ENCODE results near the gene LMNTD1.

Gene LMNTD1

GRCh38 chr12:25556153-25556552, 3.1 kb upstream of the LMNTD1 start:
- TF ChIP-seq ZNF664 (tag by site-specific recombination; IDR thresholded peaks at IDR 0.05): no peak
- TF ChIP-seq SCRT2 (tag by site-specific recombination; IDR thresholded peaks at IDR 0.05): no peak
- TF ChIP-seq BCL11A (tag by site-specific recombination; IDR thresholded peaks at IDR 0.05; ENCODE audit: low read depth): no peak
- TF ChIP-seq KLF16 (tag by site-specific recombination; IDR thresholded peaks at IDR 0.05): no peak
- TF ChIP-seq ZNF354C (tag by site-specific recombination; IDR thresholded peaks at IDR 0.05; ENCODE audit: borderline replicate concordance, low read depth): no peak
- no peak for TF ChIP-seq ZNF670 (tag by site-specific recombination; IDR thresholded peaks at IDR 0.05; ENCODE audit: low read depth)
- TF ChIP-seq ZNF18 (tag by site-specific recombination; IDR thresholded peaks at IDR 0.05): no peak
- no peak for TF ChIP-seq REPIN1 (tag by site-specific recombination; IDR thresholded peaks at IDR 0.05; ENCODE audit: low read depth)
- TF ChIP-seq ZNF654 (tag by site-specific recombination; IDR thresholded peaks at IDR 0.05; ENCODE audit: low read depth): no peak
- TF ChIP-seq, protein P1, sequence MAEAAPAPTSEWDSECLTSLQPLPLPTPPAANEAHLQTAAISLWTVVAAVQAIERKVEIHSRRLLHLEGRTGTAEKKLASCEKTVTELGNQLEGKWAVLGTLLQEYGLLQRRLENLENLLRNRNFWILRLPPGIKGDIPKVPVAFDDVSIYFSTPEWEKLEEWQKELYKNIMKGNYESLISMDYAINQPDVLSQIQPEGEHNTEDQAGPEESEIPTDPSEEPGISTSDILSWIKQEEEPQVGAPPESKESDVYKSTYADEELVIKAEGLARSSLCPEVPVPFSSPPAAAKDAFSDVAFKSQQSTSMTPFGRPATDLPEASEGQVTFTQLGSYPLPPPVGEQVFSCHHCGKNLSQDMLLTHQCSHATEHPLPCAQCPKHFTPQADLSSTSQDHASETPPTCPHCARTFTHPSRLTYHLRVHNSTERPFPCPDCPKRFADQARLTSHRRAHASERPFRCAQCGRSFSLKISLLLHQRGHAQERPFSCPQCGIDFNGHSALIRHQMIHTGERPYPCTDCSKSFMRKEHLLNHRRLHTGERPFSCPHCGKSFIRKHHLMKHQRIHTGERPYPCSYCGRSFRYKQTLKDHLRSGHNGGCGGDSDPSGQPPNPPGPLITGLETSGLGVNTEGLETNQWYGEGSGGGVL (tag by site-specific recombination; IDR thresholded peaks at IDR 0.05): no peak
- TF ChIP-seq SP2 (tag by site-specific recombination; IDR thresholded peaks at IDR 0.05): no peak
- no peaks in the 10 kb centered on the region for H3K4me1 ChIP-seq (ENCODE audit: control insufficient read depth, insufficient read depth, low read length)
- no peaks in the 10 kb centered on the region for H3K36me3 ChIP-seq (ENCODE audit: control insufficient read depth in 2 of 2, insufficient read depth in 1 of 2, low read length in 2 of 2)
- ChIA-PET CTCF (interaction anchor here (0.5 to 2.7 kb wide), 3 partner anchors 29 to 1330 kb away, joined by 4 to 16 read pairs (median 4); no protein-coding TSS in a partner anchor), POLR2A (no interaction called here)
- no peak overlapping the region for H3K27ac ChIP-seq (ENCODE audit: extremely low read depth, low read depth, low read length)
- no peaks in the 10 kb centered on the region for H3K9me3 ChIP-seq (ENCODE audit: control insufficient read depth, insufficient read depth, low read depth, low read length)
- no peak overlapping the region for H3K4me3 ChIP-seq (ENCODE audit: low read depth, low read length)

DNA sequence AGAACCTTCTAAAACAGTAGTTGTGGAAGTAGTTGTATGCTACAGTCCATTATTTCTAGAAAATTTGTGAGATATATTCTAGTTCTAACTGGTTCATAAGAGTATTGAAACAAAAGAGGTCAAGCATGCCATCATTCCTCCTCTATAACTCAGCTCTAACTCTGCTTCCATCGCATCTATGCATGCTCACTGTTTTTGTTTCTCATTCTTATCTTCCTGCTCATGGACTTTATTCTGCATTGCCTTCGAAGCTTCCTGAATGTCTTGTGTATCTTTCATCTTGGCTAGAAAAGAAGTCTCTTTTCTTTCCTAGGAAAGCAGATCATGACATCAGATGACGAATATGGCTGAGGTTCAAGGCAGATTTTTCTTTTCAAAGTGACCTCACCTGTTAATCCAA, 402 bp downstream of the LMNTD1 start:
- H3K27ac ChIP-seq (ENCODE audit: extremely low read depth, low read depth, low read length): no peak overlapping the region
- ChIA-PET CTCF (interaction anchor here (3.0 kb wide), 1 partner anchor 117 kb away, joined by 15 read pairs; no protein-coding TSS in a partner anchor), POLR2A (no interaction called here)
- H3K4me1 ChIP-seq (ENCODE audit: control insufficient read depth, insufficient read depth, low read length): no peaks in the 10 kb centered on the region
- H3K36me3 ChIP-seq (ENCODE audit: control insufficient read depth in 2 of 2, insufficient read depth in 1 of 2, low read length in 2 of 2): no peaks in the 10 kb centered on the region
- no peaks in the 10 kb centered on the region for H3K9me3 ChIP-seq (ENCODE audit: control insufficient read depth, insufficient read depth, low read depth, low read length)
- H3K4me3 ChIP-seq (ENCODE audit: low read depth, low read length): no peak overlapping the region
- TF ChIP-seq ZSCAN30 (tag by site-specific recombination; IDR thresholded peaks at IDR 0.05) (no peak), OVOL3 (tag by site-specific recombination; IDR thresholded peaks at IDR 0.05) (no peak), ZFP37 (tag by site-specific recombination; IDR thresholded peaks at IDR 0.05) (no peak), PATZ1 (tag by site-specific recombination; IDR thresholded peaks at IDR 0.05) (no peak), ZNF404 (tag by site-specific recombination; IDR thresholded peaks at IDR 0.05) (no peak), ZNF2 (tag by site-specific recombination; IDR thresholded peaks at IDR 0.05) (no peak), ZNF140 (tag by site-specific recombination; IDR thresholded peaks at IDR 0.05) (no peak), ZNF133 (tag by site-specific recombination; IDR thresholded peaks at IDR 0.05) (no peak), ZNF335 (tag by site-specific recombination; conservative IDR thresholded peaks at IDR 0.05) (no peak)
- TF ChIP-seq, protein P2, sequence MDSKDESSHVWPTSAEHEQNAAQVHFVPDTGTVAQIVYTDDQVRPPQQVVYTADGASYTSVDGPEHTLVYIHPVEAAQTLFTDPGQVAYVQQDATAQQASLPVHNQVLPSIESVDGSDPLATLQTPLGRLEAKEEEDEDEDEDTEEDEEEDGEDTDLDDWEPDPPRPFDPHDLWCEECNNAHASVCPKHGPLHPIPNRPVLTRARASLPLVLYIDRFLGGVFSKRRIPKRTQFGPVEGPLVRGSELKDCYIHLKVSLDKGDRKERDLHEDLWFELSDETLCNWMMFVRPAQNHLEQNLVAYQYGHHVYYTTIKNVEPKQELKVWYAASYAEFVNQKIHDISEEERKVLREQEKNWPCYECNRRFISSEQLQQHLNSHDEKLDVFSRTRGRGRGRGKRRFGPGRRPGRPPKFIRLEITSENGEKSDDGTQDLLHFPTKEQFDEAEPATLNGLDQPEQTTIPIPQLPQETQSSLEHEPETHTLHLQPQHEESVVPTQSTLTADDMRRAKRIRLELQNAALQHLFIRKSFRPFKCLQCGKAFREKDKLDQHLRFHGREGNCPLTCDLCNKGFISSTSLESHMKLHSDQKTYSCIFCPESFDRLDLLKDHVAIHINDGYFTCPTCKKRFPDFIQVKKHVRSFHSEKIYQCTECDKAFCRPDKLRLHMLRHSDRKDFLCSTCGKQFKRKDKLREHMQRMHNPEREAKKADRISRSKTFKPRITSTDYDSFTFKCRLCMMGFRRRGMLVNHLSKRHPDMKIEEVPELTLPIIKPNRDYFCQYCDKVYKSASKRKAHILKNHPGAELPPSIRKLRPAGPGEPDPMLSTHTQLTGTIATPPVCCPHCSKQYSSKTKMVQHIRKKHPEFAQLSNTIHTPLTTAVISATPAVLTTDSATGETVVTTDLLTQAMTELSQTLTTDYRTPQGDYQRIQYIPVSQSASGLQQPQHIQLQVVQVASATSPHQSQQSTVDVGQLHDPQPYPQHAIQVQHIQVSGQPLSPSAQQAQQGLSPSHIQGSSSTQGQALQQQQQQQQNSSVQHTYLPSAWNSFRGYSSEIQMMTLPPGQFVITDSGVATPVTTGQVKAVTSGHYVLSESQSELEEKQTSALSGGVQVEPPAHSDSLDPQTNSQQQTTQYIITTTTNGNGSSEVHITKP (tag by site-specific recombination; IDR thresholded peaks at IDR 0.05): no peak
- TF ChIP-seq, protein P3, sequence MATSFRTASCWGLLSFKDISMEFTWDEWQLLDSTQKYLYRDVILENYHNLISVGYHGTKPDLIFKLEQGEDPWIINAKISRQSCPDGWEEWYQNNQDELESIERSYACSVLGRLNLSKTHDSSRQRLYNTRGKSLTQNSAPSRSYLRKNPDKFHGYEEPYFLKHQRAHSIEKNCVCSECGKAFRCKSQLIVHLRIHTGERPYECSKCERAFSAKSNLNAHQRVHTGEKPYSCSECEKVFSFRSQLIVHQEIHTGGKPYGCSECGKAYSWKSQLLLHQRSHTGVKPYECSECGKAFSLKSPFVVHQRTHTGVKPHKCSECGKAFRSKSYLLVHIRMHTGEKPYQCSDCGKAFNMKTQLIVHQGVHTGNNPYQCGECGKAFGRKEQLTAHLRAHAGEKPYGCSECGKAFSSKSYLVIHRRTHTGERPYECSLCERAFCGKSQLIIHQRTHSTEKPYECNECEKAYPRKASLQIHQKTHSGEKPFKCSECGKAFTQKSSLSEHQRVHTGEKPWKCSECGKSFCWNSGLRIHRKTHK (tag by site-specific recombination; IDR thresholded peaks at IDR 0.05): no peak
- TF ChIP-seq, protein P4, sequence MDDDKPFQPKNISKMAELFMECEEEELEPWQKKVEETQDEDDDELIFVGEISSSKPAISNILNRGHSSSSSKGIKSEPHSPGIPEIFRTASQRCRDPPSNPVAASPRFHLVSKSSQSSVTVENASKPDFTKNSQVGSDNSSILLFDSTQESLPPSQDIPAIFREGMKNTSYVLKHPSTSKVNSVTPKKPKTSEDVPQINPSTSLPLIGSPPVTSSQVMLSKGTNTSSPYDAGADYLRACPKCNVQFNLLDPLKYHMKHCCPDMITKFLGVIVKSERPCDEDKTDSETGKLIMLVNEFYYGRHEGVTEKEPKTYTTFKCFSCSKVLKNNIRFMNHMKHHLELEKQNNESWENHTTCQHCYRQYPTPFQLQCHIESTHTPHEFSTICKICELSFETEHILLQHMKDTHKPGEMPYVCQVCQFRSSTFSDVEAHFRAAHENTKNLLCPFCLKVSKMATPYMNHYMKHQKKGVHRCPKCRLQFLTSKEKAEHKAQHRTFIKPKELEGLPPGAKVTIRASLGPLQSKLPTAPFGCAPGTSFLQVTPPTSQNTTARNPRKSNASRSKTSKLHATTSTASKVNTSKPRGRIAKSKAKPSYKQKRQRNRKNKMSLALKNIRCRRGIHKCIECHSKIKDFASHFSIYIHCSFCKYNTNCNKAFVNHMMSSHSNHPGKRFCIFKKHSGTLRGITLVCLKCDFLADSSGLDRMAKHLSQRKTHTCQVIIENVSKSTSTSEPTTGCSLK (tag by site-specific recombination; IDR thresholded peaks at IDR 0.05): no peak
